HG02759 (cell line): ENCODE data around the gene MLST8.
"Not testable (repeated sequence)": the region's sequence is repeated elsewhere in the genome, so short reads cannot be mapped to it uniquely, and the experiment has no call there.

Experiments used
- ATAC-seq: cut with Tn5 transposase; IDR thresholded peaks from one replicate; pipeline ENCODE4 v1.9.1; 2021; ENCODE audit warnings: mild to moderate bottlenecking, moderate library complexity; ENCODE audit not compliant: unreplicated experiment

MLST8 gene

DNA sequence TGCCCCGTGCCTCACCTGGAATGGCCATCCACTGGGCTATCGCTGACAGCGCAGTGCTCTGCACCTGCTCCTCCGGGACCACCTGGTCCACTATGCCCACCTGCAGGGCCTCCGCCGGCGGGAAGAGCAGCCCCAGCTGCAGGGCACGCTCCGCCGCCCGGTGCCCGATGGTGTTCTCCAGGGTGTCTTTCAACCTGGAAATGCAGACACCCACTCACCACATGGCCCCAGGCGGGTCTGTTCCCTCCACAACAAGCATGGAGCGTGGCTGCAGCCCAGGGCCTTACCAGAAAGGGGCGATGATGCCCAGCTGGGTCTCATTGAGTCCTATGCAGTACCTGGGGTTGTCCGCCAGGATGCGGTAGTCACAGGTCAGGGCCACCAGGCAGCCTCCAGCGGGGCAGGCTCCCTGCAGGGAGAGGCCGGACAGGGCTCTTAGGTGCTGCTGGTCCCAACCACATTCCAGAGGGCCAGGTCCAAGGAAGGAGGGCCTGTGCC lies 37.8 kb downstream of the MLST8 start:
- no peak for ATAC-seq

DNA sequence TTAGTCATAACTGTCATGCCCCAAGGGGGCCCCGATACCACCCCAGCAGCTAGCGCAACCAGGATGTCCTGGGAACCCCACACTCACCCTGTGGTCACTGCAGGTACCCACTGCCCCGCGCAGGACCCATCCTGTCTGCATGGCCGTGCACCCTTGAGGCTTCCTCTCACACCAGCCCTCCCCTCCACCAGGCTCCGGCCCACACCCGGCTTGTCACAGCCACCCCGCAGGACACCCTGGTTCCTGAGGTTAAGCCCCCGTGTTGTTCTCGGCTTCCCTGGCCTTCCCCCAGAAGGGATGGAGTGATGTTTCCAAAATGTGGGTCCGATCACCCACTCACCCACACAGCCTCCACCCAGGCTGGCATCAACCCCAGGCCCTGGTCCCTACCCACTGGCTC lies 38.5 kb downstream of the MLST8 start:
- no peak for ATAC-seq

DNA sequence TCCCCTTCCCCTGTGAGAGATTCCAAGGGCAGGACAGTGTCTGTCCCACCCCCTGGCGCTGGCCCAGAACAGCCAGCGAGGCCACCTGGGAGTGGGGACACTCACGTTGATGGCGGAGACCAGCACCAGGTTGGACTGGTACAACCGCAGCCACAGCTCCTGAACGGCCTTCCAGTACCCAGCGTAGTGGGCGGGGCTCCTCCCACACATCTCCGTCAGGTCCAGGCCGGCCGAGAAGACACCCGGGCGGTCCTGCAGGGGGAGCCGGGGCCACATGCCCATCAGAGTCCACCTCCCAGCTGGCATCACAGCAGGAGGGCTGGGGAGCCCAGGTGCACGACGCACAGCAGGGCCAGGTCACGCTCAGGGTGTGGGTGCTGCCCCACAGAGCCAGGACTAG lies 39.0 kb downstream of the MLST8 start:
- no peak for ATAC-seq

DNA sequence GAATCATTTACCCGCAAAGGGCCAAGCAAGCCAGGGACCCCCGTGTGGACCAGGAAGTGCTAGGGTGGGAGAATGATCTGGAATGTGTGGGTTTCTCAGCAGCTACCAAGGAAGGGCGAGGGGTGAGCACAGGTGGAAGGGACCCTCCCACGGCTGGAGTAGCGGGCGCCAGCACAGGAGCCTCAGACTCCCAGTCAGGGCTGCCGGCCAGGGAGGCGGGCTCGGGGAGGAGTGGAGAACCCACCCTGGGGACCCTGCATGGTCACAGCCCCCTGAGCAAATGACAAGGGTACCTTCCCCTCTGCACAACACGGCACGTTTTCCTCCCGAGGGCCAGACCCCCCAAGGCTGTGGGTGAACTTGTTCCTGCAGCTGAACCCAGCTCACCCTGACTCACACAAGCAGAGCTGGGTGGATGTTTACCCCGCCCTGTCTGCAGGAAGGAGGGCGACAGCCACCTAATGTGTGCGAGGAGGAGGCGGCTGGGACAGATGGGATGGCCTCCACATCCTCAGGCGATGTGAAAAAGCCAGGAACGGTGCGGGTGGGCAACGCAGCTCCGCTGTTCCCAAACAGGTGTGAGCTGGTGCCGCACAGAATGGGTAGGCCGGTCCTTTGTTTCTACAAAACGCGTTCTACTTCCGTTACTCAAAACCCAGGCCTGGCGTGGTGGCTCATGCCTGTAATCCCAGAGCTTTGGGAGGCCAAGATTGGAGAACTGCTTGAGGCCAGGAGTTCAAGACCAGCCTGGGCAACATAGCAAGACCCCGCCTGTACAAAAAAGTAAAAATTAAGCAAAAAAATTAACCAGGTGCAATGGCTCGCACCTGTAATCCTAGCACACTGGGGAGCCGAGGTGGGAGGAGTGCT lies 39.9 kb downstream of the MLST8 start:
- no peak for ATAC-seq

DNA sequence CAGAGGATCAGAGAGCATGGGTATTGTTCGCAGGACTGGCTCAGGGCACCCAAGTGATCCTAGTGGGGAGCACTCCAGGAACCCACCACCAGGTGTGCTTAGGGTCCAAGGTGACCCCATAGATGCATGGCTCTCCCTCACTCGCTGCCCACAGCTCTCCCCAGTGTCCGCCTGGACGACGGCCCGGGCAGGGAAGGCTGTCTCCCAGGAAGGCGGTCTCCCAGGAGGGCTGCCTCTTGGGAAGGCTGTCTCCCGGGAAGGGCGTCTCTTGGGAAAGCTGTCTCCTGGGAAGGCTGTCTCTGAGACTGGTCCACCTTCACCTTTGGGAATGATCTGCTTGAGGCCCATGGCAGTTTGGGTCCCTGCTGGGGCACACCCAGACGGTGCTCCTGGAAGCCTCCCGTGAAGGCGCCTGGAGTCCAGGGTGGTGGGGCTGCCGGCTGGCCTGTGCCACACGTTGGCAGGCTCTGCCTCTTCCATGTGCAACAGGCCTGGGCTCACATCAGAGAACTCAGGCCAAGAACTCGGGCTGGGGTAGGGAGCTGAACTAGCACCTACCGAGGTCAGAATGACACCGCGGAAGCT lies 41.1 kb downstream of the MLST8 start:
- no peak for ATAC-seq

DNA sequence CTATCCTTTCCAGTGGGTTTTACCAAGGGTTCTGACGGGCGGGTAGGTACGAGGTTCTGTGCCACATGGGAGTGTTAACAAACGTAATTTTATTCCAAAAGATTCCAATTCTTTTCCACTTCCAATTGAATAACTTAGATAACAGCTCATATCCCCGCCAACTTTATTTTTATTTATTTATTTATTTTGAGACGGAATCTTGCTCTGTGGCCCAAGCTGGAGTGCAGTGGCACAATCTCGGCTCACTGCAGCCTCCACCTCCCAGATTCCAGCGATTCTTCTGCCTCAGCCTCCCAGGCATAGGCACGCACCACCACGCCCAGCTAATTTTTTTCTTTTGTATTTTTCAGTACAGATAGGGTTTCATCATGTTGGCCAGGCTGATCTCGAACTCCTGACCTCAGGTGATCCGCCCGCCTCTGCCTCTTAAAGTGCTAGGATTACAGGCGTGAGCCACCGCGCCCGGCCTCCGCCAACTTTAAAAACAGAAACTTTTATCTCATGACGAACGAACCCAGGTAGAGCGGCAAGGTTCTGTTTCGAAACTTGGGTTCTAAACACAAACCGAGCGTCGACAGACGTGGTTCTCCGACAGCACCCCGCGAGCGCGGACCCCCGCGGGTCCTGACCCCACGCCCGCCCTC lies 45.5 kb downstream of the MLST8 start:
- ATAC-seq = no peak

DNA sequence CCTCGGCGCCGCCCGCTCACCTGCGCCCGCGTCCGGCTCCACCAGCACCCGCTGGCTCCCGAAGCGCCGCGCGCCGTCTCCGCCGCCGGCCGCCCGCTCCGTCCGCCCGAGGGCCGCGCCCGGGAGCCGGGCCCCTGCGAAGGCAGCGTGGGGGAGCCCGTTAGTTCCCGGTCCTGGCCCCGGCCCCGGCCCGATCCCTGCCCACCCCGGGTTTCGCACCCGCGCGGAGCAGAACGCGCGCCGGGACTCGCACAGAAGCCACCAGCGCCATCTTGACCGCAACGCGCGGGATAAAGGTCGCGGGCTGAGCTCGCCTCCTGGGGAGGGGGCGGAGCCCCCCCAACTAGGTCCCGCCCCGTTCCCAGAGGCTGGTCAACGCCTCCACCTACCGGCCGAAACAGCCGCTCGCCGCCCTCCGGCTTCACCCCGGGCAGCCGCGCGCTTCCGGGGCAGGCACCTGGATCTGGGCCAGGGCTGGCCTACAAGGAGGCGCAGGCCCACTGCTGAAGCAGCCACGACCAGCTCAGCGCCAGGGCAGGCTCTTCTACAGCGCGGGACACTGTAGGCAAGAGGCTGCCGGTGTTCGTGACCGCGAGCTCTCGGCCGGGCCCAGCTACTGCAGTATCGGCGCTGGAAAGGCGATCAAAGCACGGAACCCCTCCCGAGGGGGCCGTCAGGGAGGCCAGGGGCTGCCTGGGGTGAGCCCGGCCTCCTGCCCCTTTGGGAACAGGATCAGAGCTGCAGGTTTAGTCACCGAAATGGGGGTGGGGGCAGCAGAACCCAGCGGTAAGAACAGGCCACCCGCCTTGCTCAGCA lies 46.2 kb downstream of the MLST8 start, which contains the start of gene ECI1:
Gene ECI1, minus strand, starts transcription at position 292 of the 816 bp plus-strand sequence. Its CDS starts 21 bp downstream, at position 271.
- peak; percentile 91 for ATAC-seq

DNA sequence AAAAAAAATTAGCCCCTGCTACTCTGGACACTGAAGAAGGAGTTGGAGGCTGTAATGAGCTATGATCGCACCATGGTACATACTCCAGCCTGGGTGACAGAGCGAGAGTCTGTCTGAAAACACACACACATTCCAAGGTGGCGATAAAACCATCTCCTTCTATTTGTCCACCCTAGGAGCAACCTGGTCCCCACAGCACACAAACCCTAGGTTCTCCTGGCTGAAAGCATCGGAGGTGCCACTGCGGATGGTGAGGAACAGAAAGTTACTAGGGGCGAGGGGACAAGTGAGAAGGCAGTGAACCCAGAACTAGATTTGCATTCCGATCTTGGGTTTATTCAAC lies 47.5 kb downstream of the MLST8 start:
- no peak for ATAC-seq

DNA sequence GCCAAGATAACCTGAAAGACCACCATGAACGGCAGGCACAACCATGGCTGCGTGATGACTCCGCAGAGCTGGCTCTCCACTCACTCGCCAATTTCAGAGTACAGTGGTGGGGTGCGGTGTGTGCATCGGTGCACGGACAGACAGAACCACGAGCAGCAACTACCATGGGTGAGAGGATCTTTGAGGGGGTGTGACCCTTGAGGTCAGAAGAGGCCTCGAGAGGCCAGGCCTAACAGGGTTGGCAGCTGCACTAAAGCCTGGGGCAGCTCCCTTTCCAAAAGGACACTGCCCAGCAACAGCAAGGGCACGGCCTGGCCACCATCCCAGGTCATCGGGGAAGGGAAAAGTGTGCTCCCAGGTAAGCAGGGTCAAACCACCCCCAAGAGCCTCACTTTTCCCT lies 48.0 kb downstream of the MLST8 start:
- ATAC-seq = no peak

DNA sequence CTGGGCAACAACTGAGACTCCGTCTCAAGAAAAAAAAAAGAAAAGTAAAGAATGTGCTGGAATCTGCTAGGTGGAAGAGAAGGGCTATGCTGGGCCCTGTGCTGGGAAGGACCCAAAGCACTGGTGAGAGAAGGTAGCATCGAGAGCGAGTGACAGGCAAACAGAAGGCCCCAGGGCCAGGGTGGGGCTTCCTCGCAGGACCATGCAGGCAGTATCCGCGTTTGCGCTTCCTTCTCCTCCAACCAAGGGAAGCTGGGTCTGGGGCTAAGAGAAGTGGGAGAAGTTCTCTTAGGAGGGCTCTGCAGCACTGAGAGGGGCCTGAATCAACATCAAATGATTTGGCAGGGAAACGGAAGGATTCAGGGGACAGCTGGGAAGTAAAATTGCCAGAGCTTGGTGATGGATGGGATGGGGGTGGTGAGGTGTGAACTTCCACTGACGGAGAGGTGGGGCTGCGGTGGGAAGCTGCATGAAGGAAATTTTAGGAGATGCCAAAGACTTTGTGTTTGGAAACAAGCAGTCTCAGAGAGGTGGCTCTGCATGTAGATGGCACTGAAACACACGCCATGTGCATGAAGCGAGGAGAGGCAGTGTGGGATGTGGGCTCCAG lies 51.4 kb downstream of the MLST8 start:
- ATAC-seq = no peak

DNA sequence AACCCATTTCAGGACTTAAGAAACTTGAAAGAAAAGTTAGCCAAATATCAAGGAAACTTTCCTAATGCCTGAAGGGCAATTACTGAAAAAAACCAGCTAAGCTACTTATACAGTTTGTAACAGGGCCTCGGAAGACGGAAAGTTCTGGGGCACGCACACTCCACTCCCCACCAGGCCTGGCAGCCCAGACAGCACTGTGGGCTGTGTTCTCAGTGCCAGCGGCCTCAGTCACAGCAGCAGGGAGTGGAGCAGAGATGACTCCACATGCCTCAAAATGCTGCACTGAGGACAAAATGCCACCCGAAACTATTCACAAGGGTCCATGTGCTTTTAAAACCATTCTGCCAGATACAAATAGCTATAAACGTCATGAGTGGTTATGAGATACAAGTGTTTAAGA lies 52.5 kb downstream of the MLST8 start:
- no peak for ATAC-seq

DNA sequence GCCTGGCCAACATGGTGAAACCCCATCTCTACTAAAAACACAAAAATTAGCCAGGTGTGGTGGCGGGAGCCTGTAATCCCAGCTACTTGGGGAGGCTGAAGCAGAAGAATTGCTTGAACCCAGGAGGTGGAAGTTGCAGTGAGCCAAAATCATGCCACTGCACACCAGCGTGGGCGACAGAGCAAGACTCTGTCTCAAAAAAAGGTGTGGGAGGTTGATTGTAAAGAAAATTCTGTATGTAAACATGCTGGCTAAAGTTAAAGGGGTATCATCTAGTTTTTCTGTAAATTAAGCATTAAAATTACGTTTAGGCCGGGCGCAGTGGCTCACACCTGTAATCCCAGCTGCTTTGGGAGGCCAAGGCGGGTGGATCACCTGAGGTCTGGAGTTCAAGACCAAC lies 53.3 kb downstream of the MLST8 start:
- not testable (repeated sequence) for ATAC-seq
